Uterus (tissue), 2 donors: ENCODE measurements around the gene HMGCS2.

Source experiments
- CTCF ChIP-seq, 4 experiments: fragments of 200-600 bp in 2 of 4; fragments of 450-650 bp in 2 of 4; sonication (generic) in 2 of 4; IDR thresholded peaks; one replicate each; pipeline ENCODE4 v1.5.1; 2016 to 2019; ENCODE audit warnings: antibody characterized with exemption in 4 of 4, mild to moderate bottlenecking in 2 of 4, moderate library complexity in 1 of 4
- POLR2A ChIP-seq, 2 donors: fragments of 450-650 bp; IDR thresholded peaks; one replicate each; pipeline ENCODE4 v1.6.1; 2016; ENCODE audit warnings: antibody characterized with exemption in 2 of 2, mild to moderate bottlenecking in 1 of 2, moderate library complexity in 1 of 2

- TF ChIP-seq CTCF (IDR thresholded peaks at IDR 0.05), result no peak
- no peak for TF ChIP-seq POLR2A (IDR thresholded peaks at IDR 0.05)
Observed at GRCh38 chr1:119782631-119783325, 14.1 kb upstream of the HMGCS2 start.
